Activated CD8-positive, alpha-beta memory T cell treated with anti-CD3 and anti-CD28 coated beads, Interleukin-2, amount 50 U/mL, for 4 hours (primary cell): ENCODE results near the gene KLHDC7A.

Experiments used
- DNase-seq: peaks from one replicate; pipeline ENCODE4 v3.0.0-alpha.2; 2020

KLHDC7A gene

DNA sequence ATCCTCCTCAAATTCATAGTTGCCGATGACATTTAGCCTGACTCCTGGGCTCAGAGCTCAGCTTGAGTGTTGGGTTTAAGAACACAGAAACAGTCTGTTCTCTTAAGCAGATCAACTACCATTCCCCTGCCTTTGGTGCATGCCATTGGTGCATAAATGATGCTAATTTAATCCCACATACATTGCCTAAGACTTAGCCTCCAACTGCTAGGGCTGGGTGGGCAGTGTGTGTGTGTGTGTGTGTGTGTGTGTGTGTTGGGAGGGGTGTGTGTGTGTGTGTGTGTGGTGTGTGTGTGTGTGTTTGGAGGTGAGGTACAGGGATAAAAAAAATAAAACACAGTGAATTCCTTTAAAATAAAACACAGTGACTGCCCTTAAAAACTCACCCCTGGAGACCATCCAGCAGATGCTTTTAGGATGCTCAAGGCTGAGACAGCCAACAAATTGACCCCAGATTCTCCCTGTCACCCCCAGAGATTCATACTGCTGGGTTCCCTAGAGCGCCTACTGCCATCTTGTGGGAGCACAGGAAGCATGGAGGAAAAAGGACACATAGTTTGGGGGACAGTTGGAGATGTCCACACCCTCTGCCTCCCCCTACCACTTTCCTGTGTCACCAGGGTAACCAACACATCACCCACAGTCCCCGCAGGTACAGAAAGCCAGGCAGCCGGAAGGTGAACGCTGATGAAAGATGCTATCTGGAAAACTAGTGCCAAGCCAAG, 30.6 kb downstream of the KLHDC7A start:
- no peak for DNase-seq

DNA sequence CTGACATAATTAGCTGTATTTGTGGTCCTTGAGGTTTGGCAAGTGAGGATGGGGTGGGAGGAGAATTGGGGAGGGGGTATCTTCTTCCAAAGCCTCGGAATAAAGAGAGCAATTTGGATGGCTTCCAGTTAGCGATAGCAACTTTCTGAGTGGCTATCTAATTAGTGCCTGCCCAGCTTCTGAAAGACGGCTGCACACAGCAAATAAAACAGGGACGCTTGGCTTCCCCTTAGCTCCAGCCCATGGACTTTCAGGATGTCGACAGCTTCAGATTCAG, 31.1 kb downstream of the KLHDC7A start:
- no peak for DNase-seq

DNA sequence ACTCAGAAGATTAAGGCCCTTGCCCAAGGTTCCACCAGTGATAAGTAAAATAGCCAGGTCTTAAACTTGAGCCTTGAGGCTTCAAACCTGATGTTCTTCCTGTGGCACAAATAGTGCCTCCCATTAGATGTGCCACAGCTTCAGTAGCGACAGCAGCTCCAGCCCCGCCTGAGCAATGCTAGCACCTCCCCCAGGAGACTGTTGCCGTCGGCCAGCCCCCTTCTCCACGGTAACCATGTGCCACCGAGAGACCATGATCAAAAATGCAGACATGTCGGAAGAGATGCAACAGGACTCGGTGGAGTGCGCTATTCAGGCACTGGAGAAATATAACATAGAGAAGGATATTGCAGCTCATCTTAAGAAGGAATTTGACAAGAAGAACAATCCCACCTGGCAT, 32.2 kb downstream of the KLHDC7A start:
- no peak for DNase-seq

DNA sequence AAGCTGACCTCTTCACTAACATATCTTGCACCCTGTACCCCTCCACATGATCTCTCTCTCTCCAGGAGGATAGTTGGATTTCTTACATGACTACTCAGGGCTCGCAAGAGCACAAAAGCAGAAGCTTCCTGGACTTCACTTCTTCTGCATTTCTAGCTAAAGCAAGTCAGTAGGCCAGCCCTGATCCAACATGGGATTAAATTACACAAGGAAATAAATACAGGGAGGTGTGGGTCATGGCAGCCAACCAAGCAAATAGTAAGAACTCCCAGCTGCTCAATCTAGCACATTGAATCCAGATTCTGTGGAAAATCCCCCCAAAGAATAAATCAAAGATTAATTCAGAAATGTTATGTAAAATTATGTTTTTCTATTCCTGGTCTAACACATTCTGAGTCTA, 33.3 kb downstream of the KLHDC7A start:
- DNase-seq: no peak

DNA sequence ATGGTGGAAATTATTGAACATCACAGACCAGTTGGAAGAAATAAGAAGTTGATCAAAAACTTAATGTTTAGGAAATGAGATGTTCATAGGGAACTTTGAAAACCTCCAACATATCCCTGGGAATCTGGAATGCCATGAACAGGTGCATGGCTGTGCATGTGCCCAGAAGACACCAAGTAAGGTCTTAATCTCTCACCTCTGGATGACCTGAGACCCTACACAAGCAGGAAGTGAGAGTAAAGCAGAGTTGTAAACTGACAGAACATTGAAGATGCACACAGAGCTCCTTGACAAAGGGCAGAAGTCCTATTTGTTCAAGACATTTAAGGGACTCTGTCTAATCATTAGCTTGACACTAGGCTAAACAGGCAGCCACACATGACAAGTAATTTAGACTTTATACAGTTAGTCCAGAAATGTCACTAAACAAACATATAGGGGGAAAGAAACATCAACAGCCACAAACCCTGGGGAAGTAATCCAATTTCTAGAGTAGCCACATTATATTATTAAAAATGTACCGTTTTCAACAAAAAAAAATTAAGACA, 34.5 kb downstream of the KLHDC7A start:
- DNase-seq: no peak

DNA sequence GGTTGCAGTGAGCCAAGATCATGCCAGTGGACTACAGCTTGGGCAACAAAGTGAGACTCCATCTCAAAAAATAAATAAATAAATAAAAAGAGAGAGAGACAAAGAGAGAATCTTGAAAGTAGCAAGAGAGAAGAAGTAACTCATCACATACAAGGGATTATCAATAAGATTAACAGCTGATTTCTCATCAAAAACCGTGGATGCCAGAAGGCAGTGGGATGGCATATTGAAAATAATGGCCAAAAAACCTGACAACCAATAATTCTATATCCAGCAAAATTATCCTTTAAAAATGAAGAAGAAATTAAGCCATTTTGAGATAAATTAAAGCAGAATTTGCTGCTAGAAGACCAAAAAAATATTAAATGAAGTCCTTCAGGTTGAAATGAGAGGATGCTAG, 35.7 kb downstream of the KLHDC7A start:
- no peak for DNase-seq

DNA sequence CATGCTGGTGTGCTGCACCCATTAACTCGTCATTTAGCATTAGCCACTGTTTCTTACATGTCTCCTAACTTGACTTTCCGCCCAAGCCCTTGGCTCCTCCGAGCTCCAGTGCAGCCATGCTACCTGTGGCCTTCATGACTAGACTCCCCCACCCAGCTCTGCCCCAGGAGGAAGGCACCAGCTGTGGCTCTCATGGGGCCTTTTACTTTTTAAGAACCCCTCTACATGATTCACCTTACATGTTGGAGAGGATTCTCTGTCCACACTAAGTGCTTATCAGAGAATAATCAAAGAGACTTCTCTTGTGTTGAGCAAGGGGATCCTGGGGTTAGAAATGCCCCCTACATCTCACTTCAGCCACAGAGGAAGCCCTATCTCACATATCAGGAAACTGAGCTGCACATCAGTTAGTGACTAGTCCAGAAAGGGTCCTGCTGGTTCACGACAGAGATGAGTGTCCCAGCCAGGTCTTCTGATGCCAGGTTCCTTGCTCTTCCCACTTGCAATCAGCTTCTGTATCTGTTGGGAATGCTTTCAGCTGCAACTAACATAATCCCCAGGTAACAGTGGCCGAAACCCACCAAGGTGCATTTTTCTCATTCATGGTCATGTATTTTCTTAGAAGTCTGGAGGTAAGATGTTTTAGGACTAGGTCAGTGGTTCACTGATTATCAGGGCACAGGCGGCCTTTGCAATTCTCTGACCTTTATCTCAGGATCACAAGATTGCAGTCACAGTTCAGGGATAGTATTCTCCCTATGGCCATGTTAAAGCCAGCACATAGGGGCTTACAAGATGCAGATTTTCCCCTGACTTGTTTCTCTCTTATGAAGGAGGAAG, 45.9 kb downstream of the KLHDC7A start:
- DNase-seq: no peak

DNA sequence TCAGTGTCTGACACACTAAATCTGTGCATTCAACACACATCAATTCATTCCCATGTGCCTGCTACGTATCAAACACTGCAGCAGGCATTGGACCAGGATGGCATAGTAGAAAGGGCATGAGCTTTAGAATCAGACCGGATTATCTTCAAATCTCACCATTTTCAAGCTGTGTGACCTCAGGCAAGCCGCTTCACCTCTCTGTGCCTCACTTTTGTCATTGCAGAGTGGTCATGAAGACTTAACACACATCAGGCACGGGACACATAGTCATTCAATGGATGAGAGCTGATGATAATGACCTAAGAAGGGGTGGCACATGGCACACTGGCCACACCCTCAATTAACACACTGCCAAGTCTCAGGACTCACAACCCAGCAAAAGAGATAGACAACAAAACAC, 46.8 kb downstream of the KLHDC7A start:
- no peak for DNase-seq

DNA sequence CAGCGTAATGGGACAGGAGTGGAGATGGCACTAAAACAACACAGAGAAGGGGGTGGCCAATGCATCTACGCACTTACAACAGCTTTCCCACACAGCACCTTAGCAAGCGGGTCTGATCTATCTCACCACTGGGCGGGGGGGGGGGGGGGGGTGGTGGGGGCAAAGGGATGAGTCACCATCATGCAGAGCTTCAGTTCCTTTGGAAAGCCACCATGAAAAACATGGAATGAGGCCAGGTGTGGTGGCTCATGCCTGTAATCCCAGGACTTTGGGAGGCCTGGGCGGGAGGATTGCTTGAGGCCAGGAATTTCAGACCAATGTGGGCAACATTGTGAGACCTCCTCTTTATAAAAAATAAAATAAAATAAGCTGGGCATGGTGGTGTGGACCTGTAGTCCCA, 47.2 kb downstream of the KLHDC7A start:
- DNase-seq: no peak

DNA sequence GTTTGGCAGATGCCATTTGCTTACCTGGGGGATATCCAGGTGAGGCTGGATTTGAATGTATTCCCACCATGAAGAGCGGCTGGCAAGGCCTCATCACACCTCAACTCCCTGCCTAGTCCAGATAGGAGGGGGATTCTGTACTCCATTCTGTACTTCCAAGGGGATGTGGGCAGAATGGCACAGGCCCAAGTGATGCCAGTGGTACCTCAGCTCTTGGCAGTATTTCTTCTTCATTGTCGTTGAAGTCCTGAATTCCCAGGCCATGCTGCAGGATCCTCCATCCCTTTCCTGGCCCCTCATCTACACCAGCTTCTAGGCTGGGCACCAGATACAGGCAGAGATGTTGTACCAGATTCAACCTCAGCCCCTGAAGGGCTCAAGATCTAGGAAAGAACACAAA, 47.9 kb downstream of the KLHDC7A start:
- DNase-seq: no peak

DNA sequence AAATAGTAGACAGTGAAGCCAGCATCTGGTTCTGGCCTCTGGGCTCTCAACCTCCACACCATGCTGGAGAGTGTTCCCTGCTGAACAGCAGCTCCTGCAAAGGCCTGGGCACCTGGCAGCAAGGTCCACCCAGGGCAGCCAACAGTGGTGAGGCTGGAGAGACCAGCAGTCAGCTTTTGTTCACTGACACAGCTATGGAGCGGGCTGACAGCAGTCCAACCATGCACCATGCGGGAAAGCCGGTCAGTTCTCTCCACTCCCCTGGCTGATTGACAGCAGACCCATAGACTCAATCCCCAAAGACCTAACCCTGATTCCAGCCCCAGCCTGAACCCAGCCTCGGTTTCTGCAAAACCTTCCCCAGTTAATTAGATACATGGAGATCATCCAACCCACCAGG, 49.0 kb downstream of the KLHDC7A start:
- DNase-seq: no peak

DNA sequence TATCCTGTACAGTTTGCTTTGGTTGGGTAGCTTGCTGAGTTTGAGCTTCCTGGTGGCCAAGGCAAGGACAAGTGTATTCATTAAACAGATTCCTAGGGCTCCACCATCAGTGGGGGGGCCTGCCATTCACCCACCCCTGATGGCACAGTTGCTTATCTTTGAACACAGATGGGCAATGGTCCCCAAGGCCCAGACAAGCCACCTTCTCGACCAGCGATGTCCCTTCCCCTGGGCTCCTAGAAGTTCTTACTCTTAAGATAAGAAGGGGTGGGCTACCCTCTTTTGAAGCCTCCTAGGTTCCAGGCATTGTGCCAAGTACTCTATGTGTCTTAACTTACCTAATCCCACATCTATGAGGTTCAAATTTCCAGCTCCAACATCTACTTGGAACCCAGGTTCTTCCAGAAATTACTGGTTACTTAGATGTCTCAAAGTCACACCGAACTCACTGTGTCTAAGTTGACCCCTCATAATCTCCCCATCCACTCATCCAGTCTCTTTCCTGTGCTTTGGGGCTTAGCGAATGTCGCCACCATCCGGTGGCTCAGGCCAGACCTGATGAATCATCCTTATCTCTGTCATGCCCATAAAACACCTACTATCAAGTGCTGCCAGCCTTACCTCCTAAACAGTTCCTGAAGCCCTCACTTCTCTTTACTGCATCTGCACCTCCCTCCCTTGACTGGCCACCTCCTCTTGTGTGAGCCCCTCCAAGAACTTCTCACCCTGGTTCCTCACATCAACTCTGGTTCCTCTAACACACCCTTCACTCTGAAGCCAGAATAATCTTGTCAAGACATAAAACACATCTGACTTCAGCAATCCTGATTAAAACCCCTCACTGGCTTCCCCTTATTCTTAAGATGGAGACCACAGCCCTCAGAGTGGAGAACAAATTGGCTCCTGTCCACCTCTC, 50.1 kb downstream of the KLHDC7A start:
- no peak for DNase-seq

DNA sequence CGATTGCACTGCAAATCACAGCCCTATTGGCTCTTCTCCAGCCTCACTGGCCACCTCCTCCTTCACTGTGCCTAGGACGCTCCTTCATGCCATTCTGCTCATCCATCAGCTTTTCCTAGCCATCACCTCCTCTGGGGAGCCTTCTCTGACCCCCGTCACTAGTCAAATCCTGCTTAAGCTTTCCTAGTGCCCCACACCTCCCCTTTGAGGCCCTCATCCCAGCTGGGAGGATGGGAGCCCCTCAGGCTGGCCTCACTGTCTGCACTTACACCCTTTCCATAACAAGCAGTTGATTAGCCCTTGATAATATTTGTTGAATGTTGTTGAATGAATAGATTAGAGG, 50.7 kb downstream of the KLHDC7A start:
- DNase-seq: no peak

DNA sequence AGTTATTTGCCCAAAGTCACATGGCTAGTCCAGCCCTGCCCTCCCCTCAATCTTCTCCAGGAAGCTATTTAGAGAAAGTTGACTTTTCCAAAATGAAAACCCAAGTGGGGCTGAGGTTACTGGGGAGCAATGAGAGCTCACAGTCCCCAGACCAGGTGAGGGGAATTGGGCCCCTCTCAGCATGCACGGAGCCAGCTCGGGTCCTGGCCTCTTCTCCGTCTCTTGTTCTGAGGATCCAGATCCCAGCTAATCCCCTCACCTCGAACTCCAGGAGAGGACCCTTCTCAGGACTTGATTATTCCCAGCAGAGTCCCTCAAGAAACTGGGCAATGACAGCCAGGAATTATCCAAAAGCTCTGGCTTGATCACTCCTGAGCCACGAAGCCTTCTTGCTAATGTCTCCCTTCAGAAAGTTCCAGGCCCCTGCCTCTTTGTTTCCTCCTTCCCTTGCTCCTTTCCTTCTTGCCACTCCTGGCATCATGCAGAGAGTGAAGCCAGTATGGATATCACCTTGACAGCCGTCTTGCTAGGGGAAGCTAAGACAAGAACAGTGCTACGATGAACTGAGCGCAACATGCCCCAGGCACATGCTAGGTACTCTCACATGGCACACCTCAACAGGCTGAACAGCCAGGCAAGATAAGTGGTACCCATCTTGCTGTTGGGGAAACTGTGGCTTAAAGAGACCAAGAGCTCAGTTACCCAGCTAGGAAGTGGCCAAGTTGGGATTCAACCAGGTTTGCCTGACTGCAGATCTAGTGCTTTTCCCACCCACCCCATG, 51.9 kb downstream of the KLHDC7A start:
- DNase-seq: no peak

DNA sequence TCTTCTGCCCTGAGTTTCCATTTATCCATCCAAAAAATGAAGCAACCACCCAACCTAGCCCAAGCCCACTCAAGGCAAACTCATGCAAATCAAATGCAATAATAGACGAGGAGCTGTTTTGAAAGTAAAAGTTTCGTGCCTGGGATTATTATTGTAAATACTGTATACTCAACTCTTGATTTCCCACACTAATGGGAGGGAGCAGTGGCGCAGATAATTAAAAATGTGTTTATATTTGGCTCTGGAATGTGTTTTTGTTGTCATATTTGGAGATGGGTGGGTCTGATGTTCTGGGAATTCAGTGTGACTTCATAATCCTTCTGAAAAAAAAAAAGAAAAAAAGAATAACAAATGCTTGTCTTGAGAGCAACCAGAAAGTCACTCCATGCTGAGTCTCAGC, 52.5 kb downstream of the KLHDC7A start:
- DNase-seq: no peak

DNA sequence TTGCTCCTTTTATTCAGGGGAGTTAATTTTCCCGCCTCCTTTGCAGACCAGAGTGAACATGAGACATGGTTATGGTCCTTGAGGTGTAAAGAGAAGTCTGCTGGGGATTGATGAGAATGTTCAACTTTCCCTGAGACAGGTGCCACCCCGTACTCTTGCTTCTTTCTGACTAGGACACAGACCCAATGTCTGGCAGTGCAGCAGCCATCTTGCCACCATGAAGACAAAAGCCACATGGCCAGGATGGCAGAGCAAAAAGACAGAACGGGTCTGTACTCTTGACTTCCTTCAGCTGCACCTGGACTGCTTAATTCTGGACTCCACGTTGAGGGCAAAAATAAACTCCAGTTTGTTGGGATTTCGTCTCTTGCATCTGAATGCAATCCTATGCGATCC, 54.1 kb downstream of the KLHDC7A start:
- DNase-seq: no peak
